22Rv1 (cell line): ENCODE data around the gene EIF2B4.

Source experiments
- CTCF ChIP-seq: fragments of 450-650 bp; IDR thresholded peaks from 2 replicates; pipeline ENCODE4 v1.5.1; 2017; ENCODE audit warnings: mild to moderate bottlenecking
- ZFX ChIP-seq: fragments of 450-650 bp; IDR thresholded peaks from 2 replicates; pipeline ENCODE4 v1.6.1; 2017; ENCODE audit warnings: antibody characterized with exemption, borderline replicate concordance

DNA sequence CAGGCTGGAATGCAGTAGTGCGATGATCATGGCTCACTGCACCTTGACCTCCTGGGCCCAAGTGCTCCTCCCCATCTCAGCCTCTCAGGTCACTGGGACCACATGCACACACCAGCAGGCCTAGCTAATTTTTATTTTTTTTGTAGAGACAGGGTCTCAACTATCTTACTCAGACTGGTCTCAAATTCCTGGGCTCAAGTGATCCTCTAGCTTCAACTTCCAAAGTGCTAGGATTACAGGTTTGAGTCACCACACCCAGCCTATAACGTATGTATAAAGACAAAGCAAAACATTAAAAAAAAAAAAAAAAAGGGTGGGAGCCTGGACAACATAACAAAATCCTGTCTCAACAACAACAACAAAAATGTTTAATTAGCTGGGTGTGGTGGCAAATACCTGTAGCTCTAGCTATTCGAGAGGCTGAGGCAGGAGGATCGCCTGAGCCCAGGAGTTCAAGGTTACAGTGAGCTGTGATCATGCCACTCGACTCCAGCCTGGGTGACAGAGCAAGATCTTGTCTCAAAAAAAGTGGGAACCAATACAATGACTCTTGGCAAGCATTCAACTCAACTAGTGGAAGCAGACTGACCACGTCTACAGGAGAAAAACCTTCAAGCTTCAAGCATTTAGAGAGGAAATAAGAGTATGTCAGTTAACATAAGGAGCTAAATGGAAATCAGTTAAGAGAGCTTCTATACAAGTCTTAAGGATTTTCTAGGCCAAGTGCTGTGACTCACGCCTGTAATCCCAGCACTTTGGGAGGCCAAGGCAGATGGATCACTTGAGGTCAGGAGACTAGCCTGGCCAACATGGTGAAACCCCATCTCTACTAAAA lies 16.2 kb downstream of the EIF2B4 start:
- no peak for TF ChIP-seq CTCF
- no peak for TF ChIP-seq ZFX
